Smooth muscle cell (in vitro differentiated cells): Measurements from ENCODE around the gene EXOSC2. TPM values are rescaled to one million over a fixed set of nuclear protein-coding genes. Genes with fewer than 3 reads are reported as not detected.

Experiments
- DNase-seq: peaks from one replicate; lab custom pipeline; 2025; ENCODE audit not compliant: unreplicated experiment; lab: John Stamatoyannopoulos, UW
- H2AFZ ChIP-seq: fragments of 200-600 bp; sonication (generic); 2 replicates; pipeline ENCODE4 v1.6.0; 2016; ENCODE audit warnings: antibody characterized with exemption, low read depth, mild to moderate bottlenecking
- H3F3A ChIP-seq: fragments of 200-600 bp; sonication (generic); 2 replicates; pipeline ENCODE4 v1.6.0; 2017; ENCODE audit warnings: antibody characterized with exemption, low read depth
- H3K27ac ChIP-seq: fragments of 200-600 bp; sonication (generic); 2 replicates; pipeline ENCODE4 v1.5.1; 2016; ENCODE audit warnings: low read depth, mild to moderate bottlenecking
- H3K27me3 ChIP-seq: fragments of 200-600 bp; sonication (generic); 2 replicates; pipeline ENCODE4 v1.6.1; 2016; ENCODE audit warnings: low read depth, mild to moderate bottlenecking
- H3K36me3 ChIP-seq: fragments of 200-600 bp; sonication (generic); 2 replicates; pipeline ENCODE4 v1.5.1; 2016; ENCODE audit warnings: low read depth
- H3K4me1 ChIP-seq: fragments of 200-600 bp; sonication (generic); 2 replicates; pipeline ENCODE4 v1.5.1; 2016; ENCODE audit warnings: low read depth
- H3K4me2 ChIP-seq: fragments of 200-600 bp; sonication (generic); 2 replicates; pipeline ENCODE4 v1.6.0; 2016; ENCODE audit warnings: mild to moderate bottlenecking
- H3K4me3 ChIP-seq: fragments of 200-600 bp; sonication (generic); 2 replicates; pipeline ENCODE4 v1.5.1; 2016; ENCODE audit warnings: mild to moderate bottlenecking
- H3K79me2 ChIP-seq: fragments of 200-600 bp; sonication (generic); 2 replicates; pipeline ENCODE4 v1.6.0; 2016; ENCODE audit warnings: low read depth, mild to moderate bottlenecking
- H3K9ac ChIP-seq: fragments of 200-600 bp; sonication (generic); 2 replicates; pipeline ENCODE4 v1.6.0; 2016; ENCODE audit warnings: low read depth
- H3K9me3 ChIP-seq: fragments of 200-600 bp; sonication (generic); replicated peaks from 2 replicates; pipeline ENCODE4 v1.5.1; 2016; ENCODE audit warnings: low read depth
- H4K20me1 ChIP-seq: fragments of 200-600 bp; sonication (generic); 2 replicates; pipeline ENCODE4 v1.6.0; 2016; ENCODE audit warnings: low read depth
- WGBS: methylation state at CpG from one replicate; pipeline ENCODE4 v1.1.7; 2016; ENCODE audit warnings: low lambda C conversion rate; 5-methylcytosine and 5-hydroxymethylcytosine counted together
- polyA plus RNA-seq: library from polyadenylated mRNA; unstranded; fragments of >200 nt; fragmentation: Nextera tagmentation; extraction: Ambion mirVana; gene quantifications from 2 replicates; pipeline ENCODE4 v1.2.1, GENCODE V29; 2016
- total RNA-seq: library from RNA; depleted of rRNA; stranded (reverse); fragments of >200 nt; gene quantifications from 2 replicates; pipeline ENCODE4 v1.2.3, GENCODE V29; 2014
- TF ChIP-seq, protein P1 (sequence below): fragments of 200-600 bp; sonication (generic); IDR thresholded peaks from 2 replicates; pipeline ENCODE4 v1.5.1; 2017; ENCODE audit warnings: borderline replicate concordance, mild to moderate bottlenecking, antibody characterized with exemption; ENCODE audit not compliant: insufficient read depth, poor library complexity, severe bottlenecking

The EXOSC2 gene
- total and polyA plus RNA-seq, 2 experiments from 2014 or later, result 14.7 to 15.8 TPM

DNA sequence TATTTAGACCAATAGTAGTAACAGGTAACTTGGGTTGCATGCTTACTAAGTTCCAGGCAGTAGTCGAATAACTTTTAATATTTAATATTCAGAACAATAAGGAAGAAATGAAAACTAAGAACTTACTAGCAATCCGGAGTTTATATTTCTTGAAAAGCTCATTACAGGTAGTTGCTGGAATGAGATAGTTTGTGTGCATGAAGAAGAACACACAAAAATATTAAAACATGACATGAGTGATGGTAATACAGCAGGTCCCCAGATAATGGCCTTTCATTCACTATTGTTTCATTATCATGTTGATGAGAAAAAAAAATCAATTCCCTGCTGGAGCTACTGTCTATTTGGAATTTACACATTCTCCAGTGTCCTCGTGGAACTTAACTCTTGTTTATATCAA is 44.7 kb downstream of the EXOSC2 start:
- DNase-seq, result no peak
- 92% methylated on average over 3 of the region's 3 CpGs for WGBS
- H3K36me3 ChIP-seq, result no peaks in the 10 kb centered on the region
- peaks cover 66% of the 10 kb centered on the region for H4K20me1 ChIP-seq
- H3K4me3 ChIP-seq, result no peak overlapping the region
- H3K4me2 ChIP-seq, result no peak overlapping the region
- H3K9me3 ChIP-seq, result no peaks in the 10 kb centered on the region
- H2AFZ ChIP-seq, result no peak overlapping the region
- TF ChIP-seq, protein P1, sequence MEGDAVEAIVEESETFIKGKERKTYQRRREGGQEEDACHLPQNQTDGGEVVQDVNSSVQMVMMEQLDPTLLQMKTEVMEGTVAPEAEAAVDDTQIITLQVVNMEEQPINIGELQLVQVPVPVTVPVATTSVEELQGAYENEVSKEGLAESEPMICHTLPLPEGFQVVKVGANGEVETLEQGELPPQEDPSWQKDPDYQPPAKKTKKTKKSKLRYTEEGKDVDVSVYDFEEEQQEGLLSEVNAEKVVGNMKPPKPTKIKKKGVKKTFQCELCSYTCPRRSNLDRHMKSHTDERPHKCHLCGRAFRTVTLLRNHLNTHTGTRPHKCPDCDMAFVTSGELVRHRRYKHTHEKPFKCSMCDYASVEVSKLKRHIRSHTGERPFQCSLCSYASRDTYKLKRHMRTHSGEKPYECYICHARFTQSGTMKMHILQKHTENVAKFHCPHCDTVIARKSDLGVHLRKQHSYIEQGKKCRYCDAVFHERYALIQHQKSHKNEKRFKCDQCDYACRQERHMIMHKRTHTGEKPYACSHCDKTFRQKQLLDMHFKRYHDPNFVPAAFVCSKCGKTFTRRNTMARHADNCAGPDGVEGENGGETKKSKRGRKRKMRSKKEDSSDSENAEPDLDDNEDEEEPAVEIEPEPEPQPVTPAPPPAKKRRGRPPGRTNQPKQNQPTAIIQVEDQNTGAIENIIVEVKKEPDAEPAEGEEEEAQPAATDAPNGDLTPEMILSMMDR, result no peak
- no peaks in the 10 kb centered on the region for H3F3A ChIP-seq
- H3K79me2 ChIP-seq, result peaks cover 56% of the 10 kb centered on the region
- no peaks in the 10 kb centered on the region for H3K27me3 ChIP-seq
- H3K27ac ChIP-seq, result no peak overlapping the region
- H3K9ac ChIP-seq, result no peak overlapping the region
- no peaks in the 10 kb centered on the region for H3K4me1 ChIP-seq

DNA sequence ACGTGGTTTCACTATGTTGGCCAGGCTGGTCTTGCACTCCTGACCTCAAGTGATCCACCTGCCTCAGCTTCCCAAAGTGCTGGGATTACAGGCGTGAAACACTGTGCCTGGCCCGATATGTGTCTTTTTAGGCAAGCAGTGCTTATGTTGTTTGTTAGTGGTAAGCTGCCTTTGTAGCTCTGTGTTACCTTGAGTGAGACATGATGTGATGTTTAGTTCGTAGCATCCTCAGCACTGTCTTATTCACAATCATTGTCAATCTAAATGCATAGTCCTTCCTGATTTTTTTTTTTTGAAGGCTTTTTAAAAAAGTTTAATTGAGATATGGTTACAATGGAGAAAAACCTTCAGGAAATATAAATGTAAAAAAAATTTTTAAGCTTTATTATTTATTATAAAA is 45.5 kb downstream of the EXOSC2 start:
- Histone ChIP-seq H3K36me3 (no peaks in the 10 kb centered on the region), H3K4me1 (no peaks in the 10 kb centered on the region), H3K79me2 (peaks cover 58% of the 10 kb centered on the region), H3K4me3 (no peak overlapping the region), H2AFZ (no peak overlapping the region), H3K27me3 (no peaks in the 10 kb centered on the region), H4K20me1 (peaks cover 69% of the 10 kb centered on the region), H3K4me2 (no peak overlapping the region), H3K27ac (no peak overlapping the region), H3K9ac (no peak overlapping the region), H3K9me3 (no peaks in the 10 kb centered on the region), H3F3A (no peaks in the 10 kb centered on the region)
- TF ChIP-seq, protein P1, result no peak
- whole genome bisulfite sequencing, result 96% methylated on average over 4 of the region's 4 CpGs
- DNase-seq, result no peak

DNA sequence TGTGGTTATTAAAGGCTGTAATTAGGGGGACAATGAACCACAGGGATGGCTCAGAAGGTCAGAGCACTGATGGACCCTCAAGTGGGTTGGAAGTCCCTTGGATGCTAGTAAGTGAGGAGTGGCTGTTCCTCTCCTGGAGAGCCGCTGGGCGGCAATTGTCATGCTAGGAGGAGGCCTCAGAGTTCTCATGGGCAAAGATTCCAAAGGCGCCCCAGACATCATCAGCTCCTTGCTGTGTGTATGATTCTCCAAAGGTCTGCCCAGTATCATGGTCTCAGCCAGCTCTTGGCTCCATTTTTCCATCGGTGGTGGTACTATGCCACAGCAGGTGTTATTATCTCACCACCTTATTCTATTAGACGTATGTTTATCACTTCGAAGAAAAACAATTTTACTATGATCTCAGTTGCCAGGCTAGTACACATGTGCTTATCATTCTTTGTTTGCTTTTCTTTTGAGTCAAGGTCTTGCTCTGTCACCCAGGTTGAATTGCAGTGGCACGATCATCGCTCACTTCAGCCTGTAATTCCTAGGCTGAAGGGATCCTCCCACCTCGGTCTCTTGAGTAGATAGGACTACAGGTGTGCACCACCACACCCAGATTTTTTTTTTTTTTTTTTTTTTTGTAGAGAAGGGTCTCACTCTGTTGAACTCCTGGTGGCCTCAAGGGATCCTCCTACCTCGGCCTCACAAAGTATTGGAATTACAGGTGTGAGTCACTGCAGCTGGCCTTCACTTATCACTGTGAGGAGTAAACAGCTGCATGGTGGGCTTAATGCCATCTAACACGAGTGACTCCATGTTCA is 46.8 kb downstream of the EXOSC2 start:
- Histone ChIP-seq H3K9ac (no peak overlapping the region), H3K4me1 (no peaks in the 10 kb centered on the region), H4K20me1 (peaks cover 72% of the 10 kb centered on the region), H3K4me3 (no peak overlapping the region), H3K27ac (no peak overlapping the region), H3F3A (no peaks in the 10 kb centered on the region), H3K4me2 (no peak overlapping the region), H3K9me3 (no peaks in the 10 kb centered on the region), H3K27me3 (no peaks in the 10 kb centered on the region), H3K36me3 (no peaks in the 10 kb centered on the region), H3K79me2 (peaks cover 51% of the 10 kb centered on the region), H2AFZ (no peak overlapping the region)
- TF ChIP-seq, protein P1, result no peak
- WGBS, result 94% methylated on average over 11 of the region's 11 CpGs
- DNase-seq, result no peak

DNA sequence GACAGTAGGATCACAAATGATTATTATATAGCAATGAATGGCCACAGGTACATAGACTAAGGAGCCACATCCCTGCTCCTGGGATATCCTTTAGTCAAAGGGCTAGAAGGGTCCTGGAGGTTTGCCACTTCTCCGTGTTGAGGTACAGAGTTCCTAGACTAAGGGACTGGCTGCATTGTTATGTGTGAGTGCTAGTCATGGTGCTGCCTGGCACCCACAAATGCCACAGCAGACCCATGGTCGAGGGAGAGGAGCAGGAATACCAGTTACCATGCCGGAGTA is 47.4 kb downstream of the EXOSC2 start:
- H3F3A ChIP-seq, result no peaks in the 10 kb centered on the region
- H4K20me1 ChIP-seq, result peaks cover 74% of the 10 kb centered on the region
- no peaks in the 10 kb centered on the region for H3K36me3 ChIP-seq
- H3K27me3 ChIP-seq, result no peaks in the 10 kb centered on the region
- TF ChIP-seq, protein P1, result no peak
- H3K9me3 ChIP-seq, result no peaks in the 10 kb centered on the region
- H2AFZ ChIP-seq, result no peak overlapping the region
- H3K4me1 ChIP-seq, result no peaks in the 10 kb centered on the region
- H3K4me3 ChIP-seq, result no peak overlapping the region
- H3K9ac ChIP-seq, result no peak overlapping the region
- H3K79me2 ChIP-seq, result peaks cover 53% of the 10 kb centered on the region
- H3K27ac ChIP-seq, result no peak overlapping the region
- no peak overlapping the region for H3K4me2 ChIP-seq
- no peak for DNase-seq
- WGBS, result 97% methylated on average over 3 of the region's 3 CpGs
